ENCODE results near the gene IL6ST. TPM values are rescaled to one million over a fixed set of nuclear protein-coding genes. Genes with fewer than 3 reads are reported as not detected.
A peak's percentile ranks its signal among the peaks of the same experiment; 100 is the strongest.
"Not testable (repeated sequence)": the region's sequence is repeated elsewhere in the genome, so short reads cannot be mapped to it uniquely, and the experiment has no call there.

IL6ST gene
- total and polyA plus RNA-seq, 9 donors = 30.0 to 111 (median 60.2) TPM

GRCh38 chr5:55993731-55994494, 850 bp downstream of the IL6ST start:
- H3K4me1 ChIP-seq (ENCODE audit: control insufficient read depth, insufficient read depth, low read length) = peaks cover 6% of the 10 kb centered on the region
- DNase-seq = peak; percentile 64
- WGBS (ENCODE audit: insufficient coverage) = under 1% methylated on average over 9 of the region's 14 CpGs

GRCh38 chr5:55993013-55993412, 1.8 kb downstream of the IL6ST start:
- no peaks in the 10 kb centered on the region for H3K36me3 ChIP-seq (ENCODE audit: control insufficient read depth, insufficient read depth, low read length)
- DNase-seq = peak; percentile 77
- H3K9me3 ChIP-seq (replicated peaks; ENCODE audit: control insufficient read depth, low read depth, low read length) = no peaks in the 10 kb centered on the region
- H3K4me1 ChIP-seq (ENCODE audit: control insufficient read depth, insufficient read depth, low read length) = peaks cover 6% of the 10 kb centered on the region
- peak overlapping the region; percentile 96 for H3K27ac ChIP-seq (ENCODE audit: low read length)
- 40% methylated on average over 1 of the region's 5 CpGs for WGBS (ENCODE audit: insufficient coverage)
- peak overlapping the region; percentile 77 for H3K4me3 ChIP-seq (ENCODE audit: low read length)
- H3K27me3 ChIP-seq (ENCODE audit: control insufficient read depth, insufficient read depth, low read length) = no peaks in the 10 kb centered on the region

More at GRCh38 chr5:55993731-55994494, 850 bp downstream of the IL6ST start:
- Histone ChIP-seq H3K36me3 (ENCODE audit: control insufficient read depth, insufficient read depth, low read length) (no peaks in the 10 kb centered on the region), H3K4me3 (ENCODE audit: low read length) (peak overlapping the region; percentile 77), H3K27ac (ENCODE audit: low read length) (peak overlapping the region; percentile 96), H3K27me3 (ENCODE audit: control insufficient read depth, insufficient read depth, low read length) (no peaks in the 10 kb centered on the region), H3K9me3 (replicated peaks; ENCODE audit: control insufficient read depth, low read depth, low read length) (no peaks in the 10 kb centered on the region)

- Histone ChIP-seq H3K27ac (ENCODE audit: low read length) (no peak overlapping the region), H3K27me3 (ENCODE audit: control insufficient read depth, insufficient read depth, low read length) (no peaks in the 10 kb centered on the region), H3K9me3 (replicated peaks; ENCODE audit: control insufficient read depth, low read depth, low read length) (no peaks in the 10 kb centered on the region), H3K4me1 (ENCODE audit: control insufficient read depth, insufficient read depth, low read length) (peaks cover 6% of the 10 kb centered on the region), H3K36me3 (ENCODE audit: control insufficient read depth, insufficient read depth, low read length) (peaks cover under 1% of the 10 kb centered on the region), H3K4me3 (ENCODE audit: low read length) (no peak overlapping the region)
- no peak for DNase-seq
- WGBS (ENCODE audit: insufficient coverage) = 91% methylated on average over 1 of the region's 5 CpGs
These were observed 2.8 kb downstream of the IL6ST start for GRCh38 chr5:55991768-55992486.

GRCh38 chr5:55990895-55991294, 3.9 kb downstream of the IL6ST start:
- not testable (repeated sequence) for H3K36me3 ChIP-seq (ENCODE audit: control insufficient read depth, insufficient read depth, low read length); H3K4me1 ChIP-seq (ENCODE audit: control insufficient read depth, insufficient read depth, low read length); H3K27me3 ChIP-seq (ENCODE audit: control insufficient read depth, insufficient read depth, low read length); H3K27ac ChIP-seq (ENCODE audit: low read length); H3K9me3 ChIP-seq (replicated peaks; ENCODE audit: control insufficient read depth, low read depth, low read length); H3K4me3 ChIP-seq (ENCODE audit: low read length); DNase-seq
- 80% methylated on average over 1 of the region's 4 CpGs for WGBS (ENCODE audit: insufficient coverage)

- peaks cover 3% of the 10 kb centered on the region for H3K36me3 ChIP-seq (ENCODE audit: control insufficient read depth, insufficient read depth, low read length)
- H3K27me3 ChIP-seq (ENCODE audit: control insufficient read depth, insufficient read depth, low read length) = no peaks in the 10 kb centered on the region
- no CpG with 5 or more reads among the region's 1 CpG for WGBS (ENCODE audit: insufficient coverage)
- H3K9me3 ChIP-seq (replicated peaks; ENCODE audit: control insufficient read depth, low read depth, low read length) = no peaks in the 10 kb centered on the region
- no peak overlapping the region for H3K27ac ChIP-seq (ENCODE audit: low read length)
- H3K4me1 ChIP-seq (ENCODE audit: control insufficient read depth, insufficient read depth, low read length) = peaks cover 2% of the 10 kb centered on the region
- H3K4me3 ChIP-seq (ENCODE audit: low read length) = no peak overlapping the region
- DNase-seq = no peak
These were observed 4.9 kb downstream of the IL6ST start for GRCh38 chr5:55989860-55990259.

GRCh38 chr5:55988979-55989638, 5.7 kb downstream of the IL6ST start:
- Histone ChIP-seq H3K4me1 (ENCODE audit: control insufficient read depth, insufficient read depth, low read length) (peaks cover 2% of the 10 kb centered on the region), H3K9me3 (replicated peaks; ENCODE audit: control insufficient read depth, low read depth, low read length) (no peaks in the 10 kb centered on the region)

GRCh38 chr5:55988428-55988827, 6.3 kb downstream of the IL6ST start:
- not testable (repeated sequence) for DNase-seq; H3K9me3 ChIP-seq (replicated peaks; ENCODE audit: control insufficient read depth, low read depth, low read length); H3K4me1 ChIP-seq (ENCODE audit: control insufficient read depth, insufficient read depth, low read length); H3K4me3 ChIP-seq (ENCODE audit: low read length); H3K36me3 ChIP-seq (ENCODE audit: control insufficient read depth, insufficient read depth, low read length); H3K27ac ChIP-seq (ENCODE audit: low read length); H3K27me3 ChIP-seq (ENCODE audit: control insufficient read depth, insufficient read depth, low read length)
- 100% methylated on average over 3 of the region's 10 CpGs for WGBS (ENCODE audit: insufficient coverage)

More at GRCh38 chr5:55988979-55989638, 5.7 kb downstream of the IL6ST start:
- H3K4me3 ChIP-seq (ENCODE audit: low read length) = no peak overlapping the region
- H3K27me3 ChIP-seq (ENCODE audit: control insufficient read depth, insufficient read depth, low read length) = no peaks in the 10 kb centered on the region
- WGBS (ENCODE audit: insufficient coverage) = no CpG with 5 or more reads among the region's 4 CpGs
- H3K27ac ChIP-seq (ENCODE audit: low read length) = no peak overlapping the region
- DNase-seq = no peak
- peaks cover 3% of the 10 kb centered on the region for H3K36me3 ChIP-seq (ENCODE audit: control insufficient read depth, insufficient read depth, low read length)

- Histone ChIP-seq H3K4me3 (ENCODE audit: low read length) (no peak overlapping the region), H3K27me3 (ENCODE audit: control insufficient read depth, insufficient read depth, low read length) (no peaks in the 10 kb centered on the region), H3K4me1 (ENCODE audit: control insufficient read depth, insufficient read depth, low read length) (no peaks in the 10 kb centered on the region), H3K27ac (ENCODE audit: low read length) (no peak overlapping the region), H3K9me3 (replicated peaks; ENCODE audit: control insufficient read depth, low read depth, low read length) (no peaks in the 10 kb centered on the region), H3K36me3 (ENCODE audit: control insufficient read depth, insufficient read depth, low read length) (peaks cover 3% of the 10 kb centered on the region)
- WGBS (ENCODE audit: insufficient coverage) = 94% methylated on average over 2 of the region's 4 CpGs
- DNase-seq = no peak
These were observed 7.8 kb downstream of the IL6ST start for GRCh38 chr5:55986931-55987330.

GRCh38 chr5:55985181-55985580, 9.6 kb downstream of the IL6ST start:
- Histone ChIP-seq H3K9me3 (replicated peaks; ENCODE audit: control insufficient read depth, low read depth, low read length) (no peaks in the 10 kb centered on the region), H3K4me1 (ENCODE audit: control insufficient read depth, insufficient read depth, low read length) (no peaks in the 10 kb centered on the region), H3K36me3 (ENCODE audit: control insufficient read depth, insufficient read depth, low read length) (peaks cover 7% of the 10 kb centered on the region), H3K27ac (ENCODE audit: low read length) (no peak overlapping the region), H3K4me3 (ENCODE audit: low read length) (no peak overlapping the region), H3K27me3 (ENCODE audit: control insufficient read depth, insufficient read depth, low read length) (no peaks in the 10 kb centered on the region)
- DNase-seq = no peak
- WGBS (ENCODE audit: insufficient coverage) = no CpG with 5 or more reads among the region's 6 CpGs

GRCh38 chr5:55983986-55984385, 10.8 kb downstream of the IL6ST start:
- no peak overlapping the region for H3K4me3 ChIP-seq (ENCODE audit: low read length)
- peaks cover 7% of the 10 kb centered on the region for H3K36me3 ChIP-seq (ENCODE audit: control insufficient read depth, insufficient read depth, low read length)
- no peaks in the 10 kb centered on the region for H3K4me1 ChIP-seq (ENCODE audit: control insufficient read depth, insufficient read depth, low read length)
- no peak overlapping the region for H3K27ac ChIP-seq (ENCODE audit: low read length)
- H3K27me3 ChIP-seq (ENCODE audit: control insufficient read depth, insufficient read depth, low read length) = no peaks in the 10 kb centered on the region
- DNase-seq = no peak
- H3K9me3 ChIP-seq (replicated peaks; ENCODE audit: control insufficient read depth, low read depth, low read length) = no peaks in the 10 kb centered on the region
- no CpG with 5 or more reads among the region's 2 CpGs for WGBS (ENCODE audit: insufficient coverage)
